ENCODE measurements around the gene UMODL1. TPM values are rescaled to one million over a fixed set of nuclear protein-coding genes. Genes with fewer than 3 reads are reported as not detected.

The UMODL1 gene
- total and polyA plus RNA-seq, 10 of the 15 experiments (the other 5 are each of a cell fraction or from before 2014, with no cell fraction given) = 0.01 to 0.11 (median 0.03) TPM; not detected in 5

DNA sequence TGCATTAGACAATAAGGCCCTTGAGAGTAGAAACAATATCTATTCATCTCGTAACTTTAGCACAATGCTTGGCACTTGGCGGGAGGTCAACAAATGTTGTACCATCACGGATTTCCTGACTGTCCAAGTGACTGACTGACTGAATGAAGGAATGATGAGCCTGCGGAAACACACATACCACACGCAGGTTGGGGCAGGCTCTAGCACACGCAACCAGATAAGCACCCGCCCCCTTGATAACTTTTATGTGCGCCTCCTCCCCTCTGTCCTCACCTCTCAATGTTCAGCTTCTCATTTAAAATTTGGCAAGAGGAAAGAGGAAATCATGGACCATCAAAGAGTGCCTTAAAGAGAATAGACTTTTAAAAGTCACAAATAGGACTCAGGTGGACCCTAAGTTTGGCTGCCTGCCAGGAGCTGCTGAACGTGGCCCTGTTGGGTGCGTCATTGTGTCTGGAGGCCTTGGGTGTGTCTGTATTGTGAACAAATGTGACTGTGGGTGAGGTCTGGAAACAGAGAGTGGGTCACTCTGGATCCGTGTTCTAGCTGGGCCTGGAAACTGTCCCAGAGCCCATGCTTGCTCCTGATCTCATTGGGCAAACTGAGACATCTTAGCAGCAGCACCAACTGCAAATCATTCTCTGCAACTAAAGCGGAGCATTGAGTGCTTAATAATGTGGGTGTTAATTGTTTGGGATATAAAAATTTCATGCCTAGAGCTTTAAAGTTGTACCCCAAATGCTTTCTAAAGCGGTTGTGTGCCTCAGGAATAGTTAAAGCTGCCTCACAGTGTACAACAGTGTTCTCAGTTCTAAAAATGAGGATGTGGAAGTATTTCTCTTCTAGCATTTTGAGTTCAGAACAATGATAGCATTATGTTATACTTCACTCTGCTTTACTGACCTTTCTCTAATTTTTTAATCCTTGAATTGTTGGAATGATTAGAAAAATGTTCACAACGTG, 100.3 kb downstream of the UMODL1 start (continued):
- no peak for TF ChIP-seq SIN3A (IDR thresholded peaks at IDR 0.05; ENCODE audit: low read depth, low read length)

DNA sequence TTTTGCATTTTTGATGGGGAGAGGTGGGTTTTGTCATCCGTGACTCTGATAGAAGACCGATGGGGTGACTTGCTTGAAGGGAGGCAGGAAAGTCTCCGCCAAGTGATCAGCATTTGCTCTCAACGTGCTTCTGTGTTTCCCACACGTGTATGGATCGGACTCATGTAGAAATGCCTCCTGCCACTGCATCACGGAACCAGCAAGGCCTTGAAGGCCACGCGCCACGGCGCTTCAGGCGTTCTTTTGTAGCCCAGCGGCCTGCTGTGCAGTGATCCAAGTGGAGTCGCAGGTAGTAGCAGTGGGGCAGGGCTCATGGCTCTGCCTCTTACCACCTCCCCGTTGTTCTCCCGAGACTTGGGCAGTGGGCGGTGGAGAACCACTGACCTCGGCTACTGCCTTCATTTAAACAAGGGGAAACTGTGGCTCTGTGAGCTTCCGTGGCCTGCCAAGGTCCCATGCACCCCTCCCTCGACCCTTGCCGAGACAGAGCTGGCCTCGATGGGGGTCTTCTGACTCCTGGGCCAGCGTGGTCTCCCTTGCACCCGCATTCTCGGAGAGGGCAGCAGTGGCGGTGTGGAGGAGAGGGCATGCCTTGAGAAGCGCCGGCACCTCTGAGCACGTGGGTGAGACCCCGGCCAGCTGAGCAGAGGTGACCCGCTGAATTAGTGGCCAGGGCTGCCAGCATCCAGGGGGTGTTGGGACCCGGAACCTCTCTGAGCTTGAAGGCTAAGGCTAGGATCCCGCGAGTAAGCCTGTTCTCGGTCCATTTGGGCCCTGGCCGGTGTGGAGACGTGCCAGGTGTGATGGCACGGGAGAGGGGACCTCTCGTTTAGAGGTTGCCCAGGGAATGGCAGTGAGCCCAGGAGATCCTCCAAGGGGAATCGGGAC, 101.7 kb downstream of the UMODL1 start:
- no peak for DNase-seq (ENCODE audit: low read depth, low spot score)
- H3K4me3 ChIP-seq = no peak overlapping the region
- FAIRE-seq = no peak
- CTCF ChIA-PET = interaction anchor here (1.0 to 3.6 kb wide), 2 partner anchors 9 to 86 kb away, joined by 4 to 22 read pairs; no protein-coding TSS in a partner anchor
- ATAC-seq = no peak
- 0 out of 4 replicates have a peak, but pooled peaks cover 0 to 2% of the 10 kb centered on the region in 2 experiments for H3K27me3 ChIP-seq (replicated peaks in 1 of 2; ENCODE audit: control insufficient read depth in 2 of 2, insufficient read depth in 2 of 2, low read length in 1 of 2)
- H2AFZ ChIP-seq (ENCODE audit: control insufficient read depth, low read depth, low read length) = no peak overlapping the region
- H3K79me2 ChIP-seq (ENCODE audit: control insufficient read depth, insufficient read depth, low read length) = no peaks in the 10 kb centered on the region
- no peaks in the 10 kb centered on the region for H3K36me3 ChIP-seq (ENCODE audit: control insufficient read depth in 2 of 2, insufficient read depth in 2 of 2, low read length in 1 of 2)
- no peak overlapping the region for H3K27ac ChIP-seq (ENCODE audit: control insufficient read depth, insufficient read depth)
- no peaks in the 10 kb centered on the region for H3K4me1 ChIP-seq (ENCODE audit: control insufficient read depth, insufficient read depth, low read length)
- H3K9ac ChIP-seq (ENCODE audit: control insufficient read depth, insufficient read depth, low read length) = no peak overlapping the region
- no peaks in the 10 kb centered on the region; the same call in 2 of the 3 replicates for H3K9me3 ChIP-seq (replicated peaks; ENCODE audit: control insufficient read depth, insufficient read depth, low read length)
- no TSS peak for BruUV-seq (replicated peaks)
- RAD21 ChIA-PET (ENCODE audit: unreplicated experiment) = interaction anchor here (1.2 to 2.1 kb wide), 4 partner anchors 65 to 363 kb away, joined by 3 to 7 read pairs (median 6); no protein-coding TSS in a partner anchor
- intact Hi-C loops (cut with micrococcal nuclease; ENCODE audit: unreplicated experiment) (no loop called here), in situ Hi-C loops (cut with MboI) (loop anchor here (5.0 kb wide), 1 partner anchor 79 kb away; no protein-coding TSS in a partner anchor)
- SMC1A ChIA-PET (ENCODE audit: uncharacterized antibody, unreplicated experiment) = interaction anchor here (0.7 to 2.6 kb wide), 12 partner anchors 9 to 113 kb away, joined by 3 to 10 read pairs (median 4); no protein-coding TSS in a partner anchor
- H4K20me1 ChIP-seq (ENCODE audit: control insufficient read depth, insufficient read depth) = no peaks in the 10 kb centered on the region
- H3K4me2 ChIP-seq (ENCODE audit: control insufficient read depth, insufficient read depth) = no peak overlapping the region
- POLR2A ChIA-PET = interaction anchor here (0.7 to 1.1 kb wide), 3 partner anchors 15 to 77 kb away, joined by 3 read pairs; no protein-coding TSS in a partner anchor
- WGBS (ENCODE audit: insufficient coverage, insufficient replicate concordance, low lambda C conversion rate, missing lambda C conversion rate) = 86% methylated on average over 40 of the region's 40 CpGs
- no peak for TF ChIP-seq BMI1 (IDR thresholded peaks at IDR 0.05; ENCODE audit: borderline replicate concordance)
- TF ChIP-seq ASH2L (IDR thresholded peaks at IDR 0.05; ENCODE audit: borderline replicate concordance, low read depth) = no peak
- no peak for TF ChIP-seq ZNF274 (IDR thresholded peaks at IDR 0.05; ENCODE audit: insufficient read depth, insufficient read length)

All from GM12878 (cell line).